Hippocampal formation (tissue), 2 donors: ENCODE data around the gene RRH.
"Not testable (repeated sequence)": the region's sequence is repeated elsewhere in the genome, so short reads cannot be mapped to it uniquely, and the experiment has no call there.

Experiments
- DNase-seq, 2 donors: peaks; one replicate each; lab custom pipeline; 2025; lab: John Stamatoyannopoulos, UW

RRH gene

DNA sequence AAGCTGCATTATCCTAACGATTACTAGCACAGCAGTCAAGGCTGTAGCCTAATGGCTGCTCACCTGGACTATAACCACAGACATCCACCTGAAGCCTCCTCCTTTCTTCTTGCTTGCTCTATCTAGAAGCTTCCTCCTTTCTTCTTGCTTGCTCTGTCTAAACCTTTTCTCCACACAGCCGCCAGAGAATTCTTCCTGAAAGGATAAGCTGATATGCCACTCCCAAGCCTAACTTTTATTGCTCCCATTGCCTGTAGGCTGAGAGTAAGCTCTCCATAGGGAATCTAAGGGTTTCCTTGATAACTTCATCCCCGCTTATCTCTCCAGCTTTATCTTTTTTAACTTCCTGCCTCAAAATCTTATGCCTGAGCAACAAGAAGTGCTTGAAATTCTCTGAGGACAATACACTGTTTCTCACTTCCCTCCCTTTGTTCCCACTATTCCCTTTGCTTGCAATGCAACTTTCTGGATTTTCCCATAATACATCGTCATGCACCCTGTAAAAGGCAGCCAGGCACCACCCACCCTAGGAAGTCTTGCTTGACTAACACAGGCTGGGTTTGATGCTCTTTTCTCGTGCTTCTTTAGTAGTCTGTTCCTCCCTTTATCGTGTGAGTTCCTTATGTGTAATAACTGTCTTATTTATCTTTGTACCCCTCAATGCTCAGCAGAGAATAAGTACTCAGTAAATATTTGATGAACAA, 18.8 kb downstream of the RRH start:
- no peak for DNase-seq

DNA sequence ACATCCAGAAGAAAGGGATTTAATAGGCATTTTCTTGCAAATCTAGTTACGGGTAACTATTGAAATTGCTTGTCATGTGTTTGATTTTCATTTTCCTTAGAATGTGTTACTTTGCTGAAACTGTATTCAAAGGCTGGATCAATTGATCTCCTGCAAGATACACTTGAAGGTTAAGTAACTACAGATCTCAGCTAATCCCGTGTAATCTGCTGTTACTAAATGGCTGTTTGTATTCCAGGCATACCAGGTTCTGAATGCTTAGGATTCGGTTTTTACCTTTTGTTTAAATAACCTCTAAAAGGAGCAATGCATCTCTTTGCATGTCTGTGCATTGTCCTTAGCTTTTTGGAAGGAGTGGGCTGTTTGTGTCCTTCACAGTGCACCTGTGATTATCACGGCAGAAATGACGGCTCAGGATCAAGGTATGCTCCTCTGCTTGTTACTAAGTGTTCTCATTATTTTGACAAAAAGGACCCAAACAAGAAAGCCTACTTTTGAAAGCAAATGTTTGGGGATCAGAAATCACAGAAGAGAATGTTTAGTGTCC, 20.2 kb downstream of the RRH start, which contains the start of gene LRIT3:
LRIT3 (plus strand) TSS at position 212 of the 547 bp plus-strand sequence; CDS start at position 307, 95 bp downstream.
- DNase-seq, result no peak

DNA sequence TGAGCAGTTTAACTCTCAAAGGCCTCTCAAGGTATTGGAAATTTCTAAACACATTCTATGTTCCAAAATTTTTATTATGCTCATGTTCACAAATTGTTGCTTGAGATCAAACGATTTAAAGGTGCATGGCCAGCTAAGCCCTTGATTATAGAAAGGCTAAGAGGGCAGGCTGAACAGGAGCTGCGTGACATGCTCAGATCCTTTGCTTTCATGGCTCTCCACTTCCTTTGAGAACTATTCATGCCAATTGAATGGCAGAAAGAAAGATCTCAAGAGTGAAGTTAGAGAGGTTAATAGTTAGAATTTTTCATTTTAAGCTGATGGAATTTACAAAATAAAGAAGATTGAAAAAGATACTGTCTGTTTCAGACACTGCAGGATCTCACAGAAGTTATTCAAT, 20.7 kb downstream of the RRH start:
- no peak for DNase-seq

DNA sequence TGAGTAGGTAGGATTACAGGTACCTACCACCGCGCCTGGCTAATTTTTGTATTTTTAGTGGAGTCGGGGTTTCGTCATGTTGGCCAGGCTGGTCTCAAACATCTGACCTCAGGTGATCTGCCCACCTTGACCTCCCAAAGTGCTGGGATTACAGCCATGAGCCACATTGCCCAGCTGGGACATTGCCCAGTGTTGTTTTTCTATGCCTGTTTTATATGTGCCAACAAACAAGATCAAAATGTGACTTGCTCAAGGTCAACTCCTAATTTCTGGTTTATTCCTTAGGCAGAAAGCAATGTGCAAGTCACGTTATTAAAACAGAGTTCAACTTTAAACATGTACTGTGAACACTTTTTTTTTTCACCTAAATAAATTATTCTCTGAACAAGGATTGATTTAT, 22.8 kb downstream of the RRH start:
- no peak for DNase-seq

DNA sequence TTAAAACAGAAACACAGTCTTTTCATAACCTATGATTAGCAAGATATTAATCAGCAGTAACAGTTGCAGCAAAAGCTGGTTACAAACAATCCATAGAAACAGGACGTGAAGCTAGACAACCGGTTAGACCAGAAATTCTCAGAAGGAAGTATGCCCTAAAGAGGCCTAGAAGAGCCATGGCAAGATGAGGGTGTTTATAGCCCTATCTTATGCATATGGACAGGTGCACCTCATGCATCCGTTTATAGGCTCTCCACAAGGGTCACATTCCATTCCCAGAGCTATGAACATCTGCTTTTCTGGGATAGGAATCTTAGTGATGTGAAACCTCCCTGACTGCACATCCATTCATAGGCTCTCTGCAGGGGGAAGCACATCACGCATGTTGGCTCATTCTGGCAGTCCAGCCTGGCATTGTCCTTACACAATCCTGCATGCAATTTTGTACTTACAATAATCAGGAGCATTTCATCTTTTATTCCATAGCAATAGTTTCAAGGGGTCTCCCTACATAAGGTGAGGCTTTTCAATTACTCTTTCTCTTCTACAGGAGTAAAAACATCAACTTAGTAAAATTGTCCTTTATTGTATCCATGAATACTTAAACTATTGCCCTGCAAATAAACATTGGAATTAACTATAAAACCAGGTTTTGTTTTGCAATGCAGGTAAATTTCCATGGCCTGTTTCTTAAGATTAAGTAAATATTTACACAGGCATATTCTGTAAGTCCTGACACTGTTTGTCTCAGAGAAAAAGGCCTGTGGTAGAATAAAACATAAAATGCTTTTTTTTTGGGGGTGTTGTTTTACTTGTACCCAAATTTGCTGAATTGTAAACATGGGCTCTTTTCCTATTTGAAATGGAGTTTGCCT, 31.9 kb downstream of the RRH start:
- DNase-seq, result not testable (repeated sequence)

DNA sequence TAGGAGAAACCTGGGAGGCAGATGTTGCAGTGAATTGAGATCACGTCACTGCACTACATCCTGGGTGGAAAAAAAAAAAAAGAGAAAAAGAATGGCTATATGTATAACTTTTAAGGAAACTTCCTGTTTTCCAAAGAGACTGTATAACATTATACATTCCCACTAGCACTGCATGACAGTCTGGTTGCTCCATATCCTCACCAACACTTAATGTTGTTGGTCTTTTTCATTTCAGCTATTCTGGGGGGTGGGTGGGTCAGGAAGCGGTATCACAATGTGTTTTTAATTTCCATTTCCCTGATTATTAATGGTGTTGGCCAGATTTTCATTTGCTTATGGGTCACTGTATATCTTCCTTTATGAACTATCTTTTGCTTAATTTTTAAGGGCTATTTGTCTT, 33.5 kb downstream of the RRH start:
- no peak for DNase-seq

DNA sequence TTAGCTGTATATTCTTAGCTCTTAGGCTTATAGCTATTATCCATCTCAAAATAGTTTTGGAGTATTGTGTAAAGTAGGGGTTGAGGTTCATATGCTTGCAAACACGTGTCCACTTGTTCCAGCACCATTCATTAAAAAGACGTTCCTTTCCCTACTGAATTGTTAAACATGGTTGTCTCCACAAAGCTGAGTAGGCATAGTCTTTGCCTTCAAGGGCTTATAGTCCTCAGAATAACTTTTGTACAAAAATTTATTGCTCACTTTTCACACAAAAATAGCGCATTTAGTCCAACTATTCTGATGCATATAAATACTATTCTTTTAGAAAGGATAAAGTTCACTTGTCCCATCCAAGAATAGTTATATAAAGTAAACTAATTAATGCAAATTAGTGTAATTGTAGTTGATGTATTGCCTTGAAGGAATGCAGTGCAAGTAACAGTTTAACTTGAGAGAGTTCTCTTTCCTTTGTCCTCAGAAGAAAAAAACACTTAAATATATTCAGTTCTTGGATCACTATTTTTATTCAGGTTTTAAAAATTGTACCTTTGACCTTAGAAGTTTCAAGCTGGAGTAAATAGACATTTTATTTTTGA, 34.2 kb downstream of the RRH start:
- no peak for DNase-seq

DNA sequence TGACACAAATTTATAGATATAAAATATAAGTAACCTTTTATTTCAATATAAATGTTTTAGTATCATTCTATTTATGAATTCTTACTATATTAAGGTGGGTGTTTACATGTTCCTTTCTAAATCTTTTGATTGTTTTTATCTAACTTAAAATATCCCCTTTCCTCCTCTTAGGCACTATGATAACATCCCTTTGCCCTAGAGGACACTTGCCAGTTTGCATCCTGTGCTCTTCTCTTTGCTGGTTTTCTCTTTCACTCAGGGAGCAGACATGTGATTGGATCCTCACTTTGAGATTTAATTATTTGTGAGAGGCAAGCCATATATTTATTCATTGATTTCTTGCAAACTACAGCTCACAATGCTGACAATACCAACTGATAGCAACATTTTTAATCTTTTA, 36.4 kb downstream of the RRH start:
- DNase-seq, result no peak

DNA sequence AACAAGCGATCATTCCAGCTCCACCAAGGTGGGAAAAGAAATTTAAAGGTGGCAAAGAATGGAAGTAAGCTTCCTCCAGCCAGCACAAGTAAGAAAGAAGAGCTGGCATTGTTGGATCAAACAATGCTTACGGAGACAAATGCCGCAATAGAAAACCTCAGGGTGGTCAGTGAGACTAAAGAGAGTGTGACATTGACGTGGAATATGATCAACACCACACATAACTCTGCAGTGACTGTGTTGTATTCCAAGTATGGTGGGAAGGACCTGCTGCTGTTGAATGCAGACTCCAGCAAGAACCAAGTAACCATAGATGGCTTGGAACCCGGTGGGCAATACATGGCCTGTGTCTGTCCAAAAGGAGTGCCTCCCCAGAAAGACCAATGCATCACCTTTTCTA, 42.3 kb downstream of the RRH start:
- DNase-seq, result no peak

DNA sequence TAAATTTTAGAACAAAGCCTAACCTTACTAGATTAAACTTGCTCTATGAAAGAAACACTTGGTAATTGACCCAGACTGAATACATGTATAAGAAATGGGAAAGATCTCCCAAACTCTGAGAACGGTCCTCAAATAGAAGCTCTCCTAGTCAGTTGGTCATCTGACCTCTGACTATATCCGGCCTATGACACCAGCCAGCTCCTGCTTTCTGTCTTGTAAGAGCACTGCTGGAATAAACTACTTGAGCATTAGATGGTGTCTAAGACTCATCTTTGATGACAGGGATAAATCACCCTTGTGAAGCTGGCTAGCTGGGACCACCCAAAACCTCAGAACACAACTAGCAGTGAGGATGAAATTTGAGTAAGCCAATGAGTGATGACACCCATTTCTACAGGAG, 44.3 kb downstream of the RRH start:
- DNase-seq, result no peak

DNA sequence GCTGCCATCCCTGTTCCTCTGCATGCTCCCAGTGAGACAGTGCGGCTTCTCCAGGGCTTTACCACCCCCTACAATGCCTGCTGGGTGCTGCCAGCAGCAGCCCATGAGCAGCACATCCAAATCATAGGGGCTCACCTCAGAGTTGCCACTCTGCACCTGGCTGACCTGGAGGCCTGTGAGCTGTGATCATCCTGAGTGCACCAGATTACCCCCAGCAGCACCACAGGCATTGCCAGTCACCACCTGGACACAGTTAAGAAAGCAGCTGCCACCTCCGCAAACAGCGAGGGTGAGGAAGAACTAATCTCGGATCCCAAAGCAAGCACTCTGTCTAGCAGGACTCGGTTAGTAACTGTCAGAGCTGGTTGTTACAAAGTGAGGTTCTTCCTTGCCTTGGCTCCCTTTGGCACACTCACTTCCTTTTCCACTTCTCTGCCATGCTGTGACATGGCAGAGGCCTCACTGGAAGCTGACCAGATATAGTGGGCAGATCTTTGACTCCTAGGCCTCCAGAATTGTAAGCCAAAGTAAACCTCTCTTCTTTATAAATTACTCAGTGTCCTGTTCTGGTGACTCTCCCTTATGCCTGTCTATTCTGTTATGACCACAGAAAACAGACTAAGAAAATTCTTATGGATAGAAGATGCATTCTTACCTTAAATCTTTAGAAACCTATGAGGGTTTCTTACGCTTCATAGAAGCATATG, 45.3 kb downstream of the RRH start:
- no peak for DNase-seq

DNA sequence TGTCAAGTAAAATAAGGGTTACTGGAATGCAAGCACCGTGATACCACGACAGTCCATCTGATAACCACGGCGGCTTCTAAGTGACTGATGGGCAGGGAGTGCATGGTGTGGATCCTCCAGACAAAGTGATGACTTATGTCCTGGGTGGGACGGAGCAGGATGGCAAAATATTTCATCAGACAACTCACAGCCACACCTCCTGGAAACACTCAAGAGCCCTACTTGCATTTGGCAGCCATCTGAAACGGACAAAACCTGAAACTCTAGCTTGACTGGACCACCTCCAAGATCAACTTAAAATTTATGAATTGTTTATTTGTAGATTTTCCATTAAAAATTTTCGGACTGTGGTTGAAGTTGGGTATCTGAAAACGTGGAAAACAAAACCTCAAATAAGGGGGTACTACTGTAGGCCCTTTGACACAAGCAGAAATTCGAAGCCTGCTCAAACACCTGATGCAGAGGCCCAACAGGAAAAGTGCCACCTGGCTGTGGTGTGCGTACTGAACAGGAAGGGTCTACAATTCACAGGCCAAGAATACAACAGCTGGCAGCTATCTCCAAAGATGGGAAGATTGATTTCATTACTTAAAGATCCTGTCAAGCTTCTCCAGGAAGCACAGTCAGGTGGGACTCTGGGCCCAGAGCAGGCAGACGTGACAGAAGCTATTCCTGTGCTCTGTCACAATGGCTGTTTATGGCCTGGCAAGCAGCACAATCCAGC, 46.2 kb downstream of the RRH start:
- DNase-seq, result no peak

DNA sequence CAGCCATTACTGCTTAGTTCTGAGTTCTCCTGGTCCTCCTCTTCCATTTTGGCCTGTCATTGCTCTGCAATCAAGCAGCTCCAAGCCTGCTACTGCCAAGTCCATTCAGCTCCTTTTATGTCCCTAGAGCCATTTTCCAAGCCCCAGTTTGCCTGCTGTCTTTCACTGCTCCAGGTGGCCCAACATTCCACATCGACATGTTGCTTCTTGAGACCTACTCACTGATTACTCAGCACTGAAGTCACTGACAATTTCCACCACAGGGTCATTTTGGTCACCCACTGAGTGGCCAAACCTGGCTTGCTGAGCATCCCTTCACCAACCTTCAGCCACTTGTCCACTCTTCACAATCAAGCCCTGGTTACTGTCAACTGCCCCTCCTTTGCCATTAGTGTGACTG, 47.3 kb downstream of the RRH start:
- DNase-seq, result no peak

DNA sequence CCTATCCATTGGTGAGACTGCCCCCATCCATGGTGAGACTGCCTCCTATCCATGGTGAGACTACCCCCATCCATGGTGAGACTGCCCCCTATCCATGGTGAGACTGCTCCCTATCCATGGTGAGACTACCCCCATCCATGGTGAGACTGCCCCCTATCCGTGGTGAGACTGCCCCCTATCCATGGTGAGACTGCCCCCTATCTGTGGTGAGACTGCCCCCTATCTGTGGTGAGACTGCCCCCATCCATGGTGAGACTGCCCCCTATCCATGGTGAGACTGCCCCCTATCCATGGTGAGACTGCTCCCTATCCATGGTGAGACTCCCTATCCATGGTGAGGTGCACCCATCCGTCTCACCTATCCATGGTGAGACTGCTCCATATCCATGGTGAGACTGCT, 47.8 kb downstream of the RRH start:
- DNase-seq, result not testable (repeated sequence)

DNA sequence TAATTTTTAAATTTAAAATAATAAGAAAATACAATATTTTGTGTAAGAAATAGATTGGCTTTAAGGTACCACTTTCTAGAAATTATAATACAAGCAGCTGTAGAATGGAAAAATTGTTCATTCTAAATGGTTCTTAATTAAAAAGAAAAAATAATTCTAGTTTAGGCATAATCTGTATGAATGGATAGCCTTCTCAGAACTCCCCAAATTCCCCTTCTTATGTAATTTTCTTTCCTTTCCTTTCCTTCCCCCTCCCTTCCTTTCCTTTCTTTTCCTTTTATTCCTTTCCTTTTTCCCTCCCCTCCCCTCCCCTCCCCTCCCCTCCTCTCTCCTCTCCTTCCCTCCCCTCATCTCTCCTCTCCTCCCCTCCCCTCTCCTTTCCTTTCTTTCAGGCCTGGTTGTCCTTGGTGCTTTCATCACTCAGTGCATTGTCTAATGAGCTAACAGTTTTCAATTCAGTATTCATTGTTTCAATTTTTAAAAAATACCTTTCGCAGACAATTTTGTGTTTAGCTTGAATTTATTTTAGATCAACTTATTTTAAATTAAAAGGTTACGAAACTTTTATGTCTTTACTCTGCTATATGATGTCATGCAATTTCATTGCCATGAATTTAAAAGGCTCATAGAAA, 49.0 kb downstream of the RRH start:
- no peak for DNase-seq

DNA sequence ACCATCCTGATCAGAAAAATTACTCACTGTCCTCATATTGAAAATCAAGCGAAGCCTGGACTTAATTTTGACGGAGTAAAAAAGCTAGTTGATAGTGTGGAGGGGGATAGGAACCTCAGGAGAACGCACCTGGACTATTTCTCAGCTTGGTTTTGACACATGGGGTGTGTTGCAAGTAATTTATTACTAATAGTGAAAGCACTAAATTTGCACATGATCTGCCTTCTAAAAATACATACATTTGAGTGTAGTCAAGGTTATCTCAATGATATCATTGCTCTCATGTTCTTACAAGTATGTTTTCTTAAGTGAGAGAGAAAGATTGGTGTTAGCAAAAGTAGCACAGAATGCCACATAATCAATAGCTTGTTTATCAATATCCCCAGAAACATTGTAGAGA, 49.6 kb downstream of the RRH start:
- DNase-seq, result no peak

DNA sequence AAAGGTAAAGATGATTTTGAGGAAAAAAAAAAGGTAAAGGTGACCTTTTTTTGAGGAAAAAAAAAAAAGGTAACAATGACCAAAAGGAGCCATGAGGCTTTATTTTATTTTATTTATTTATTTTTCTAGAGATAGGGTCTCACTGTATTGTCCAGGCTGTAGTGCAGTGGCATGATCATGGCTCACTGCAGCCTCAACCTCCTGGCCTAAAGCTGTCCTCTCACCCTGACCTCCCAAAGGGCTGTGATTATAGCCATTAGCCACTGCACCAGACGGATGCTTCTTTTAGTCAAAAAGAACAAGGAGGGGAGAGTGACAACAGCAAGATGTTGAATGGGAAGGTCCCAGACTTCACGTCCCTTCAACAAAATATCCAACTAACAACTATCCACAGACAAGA, 50.6 kb downstream of the RRH start:
- DNase-seq, result no peak

DNA sequence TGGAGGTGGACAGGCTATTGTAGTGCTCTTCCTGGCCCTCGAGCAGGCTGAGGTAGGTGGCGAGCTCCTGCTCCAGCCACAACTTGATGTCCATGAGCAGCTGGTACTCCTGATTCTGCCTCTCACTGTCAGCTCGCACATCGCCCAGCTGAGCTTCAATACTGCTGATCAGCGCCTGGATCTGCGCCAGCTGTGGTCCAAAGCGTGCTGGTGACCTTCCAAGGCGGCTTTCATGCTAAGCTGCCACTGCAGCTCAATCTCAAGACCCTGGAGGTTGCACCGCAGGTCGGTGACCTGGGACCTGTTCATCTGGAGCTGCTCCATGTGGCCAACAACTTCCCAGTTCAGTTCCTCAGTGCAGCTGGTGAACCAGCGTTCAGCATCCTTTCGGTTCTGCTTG, 51.3 kb downstream of the RRH start:
- DNase-seq, result no peak

DNA sequence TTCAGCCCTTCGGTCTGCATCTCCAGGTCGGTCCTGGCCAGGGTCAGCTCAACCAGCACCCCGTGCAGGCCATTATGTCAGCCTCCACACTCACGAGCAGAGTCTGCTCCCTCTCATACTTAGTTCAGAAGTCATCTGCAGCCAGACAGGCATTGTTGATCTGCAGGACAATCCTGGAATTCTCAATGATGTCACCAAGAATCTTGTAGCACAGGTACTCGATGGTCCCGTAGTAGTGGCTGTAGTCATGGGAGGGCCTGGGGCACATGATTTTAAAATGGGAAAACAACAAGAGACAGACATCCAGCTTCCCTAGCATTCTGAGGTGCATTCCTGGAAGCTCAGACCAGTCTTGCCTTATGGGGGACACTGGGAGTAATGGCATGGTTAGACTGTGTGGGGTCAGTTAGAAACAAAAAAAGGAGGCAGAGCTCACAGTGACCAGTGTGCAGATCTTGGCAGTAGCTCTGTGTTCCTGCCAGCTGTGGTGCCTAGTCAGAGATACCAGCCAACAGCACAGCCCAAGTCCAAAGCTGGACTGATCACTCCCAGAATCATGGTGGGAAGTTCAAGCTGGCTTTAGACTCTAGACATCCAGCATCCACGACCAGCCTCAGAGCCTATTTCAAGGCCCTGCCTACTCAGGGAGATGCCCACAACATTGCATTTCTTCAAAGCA, 52.0 kb downstream of the RRH start:
- DNase-seq, result no peak

DNA sequence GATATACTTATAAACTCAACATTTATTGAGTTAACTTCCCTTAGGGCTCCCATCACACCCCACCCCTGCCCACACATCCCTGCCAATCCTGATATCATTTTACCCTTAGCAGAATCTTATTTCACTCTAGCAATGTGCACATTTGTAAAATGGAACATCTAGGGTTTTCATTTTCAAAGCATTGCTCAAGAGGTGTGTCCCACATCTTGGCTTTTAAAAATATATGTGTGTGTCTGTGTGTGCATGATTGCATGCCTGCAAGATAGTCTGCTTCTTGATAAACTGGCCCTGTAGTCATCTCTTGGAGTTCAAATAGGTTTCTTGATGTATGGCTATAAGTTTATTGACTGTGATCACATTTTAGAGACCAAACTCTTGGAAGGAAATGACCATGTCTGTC, 58.5 kb downstream of the RRH start:
- no peak for DNase-seq
